CD4-positive, alpha-beta T cell treated with Interleukin-12 subunit alpha and Interleukin-12 subunit beta, for 1 hour (primary cell): ENCODE results near the gene DTX3.
"Not testable (repeated sequence)": the region's sequence is repeated elsewhere in the genome, so short reads cannot be mapped to it uniquely, and the experiment has no call there.

Experiments used
- DNase-seq: peaks from one replicate; pipeline ENCODE4 v3.0.0-alpha.2; 2020

DTX3 gene

GRCh38 chr12:57604454-57604991, at the start of gene DTX3:
TSS of gene DTX3 (plus strand) at chr12:57604824. CDS start at chr12:57606518, 1,694 bp downstream.
- peak; percentile 42 for DNase-seq

- DNase-seq, result no peak
Measured at GRCh38 chr12:57554897-57555296, 49.7 kb upstream of the DTX3 start.

- DNase-seq, result no peak
Measured at GRCh38 chr12:57558864-57559263, 45.8 kb upstream of the DTX3 start.

GRCh38 chr12:57560516-57560915, 44.1 kb upstream of the DTX3 start:
- DNase-seq, result no peak

GRCh38 chr12:57561117-57561516, 43.5 kb upstream of the DTX3 start:
- not testable (repeated sequence) for DNase-seq

GRCh38 chr12:57563358-57563757, 41.3 kb upstream of the DTX3 start:
- no peak for DNase-seq

- no peak for DNase-seq
Measured at GRCh38 chr12:57564178-57564740, 40.4 kb upstream of the DTX3 start.

GRCh38 chr12:57568838-57569237, 35.8 kb upstream of the DTX3 start:
- DNase-seq, result no peak

GRCh38 chr12:57569858-57570257, 34.8 kb upstream of the DTX3 start:
- no peak for DNase-seq

- not testable (repeated sequence) for DNase-seq
Measured at GRCh38 chr12:57570438-57570837, 34.2 kb upstream of the DTX3 start.

- no peak for DNase-seq
Measured at GRCh38 chr12:57571926-57572762, 32.5 kb upstream of the DTX3 start.

- DNase-seq, result no peak
Measured at GRCh38 chr12:57574795-57575194, 29.8 kb upstream of the DTX3 start.

GRCh38 chr12:57575771-57576612, 28.6 kb upstream of the DTX3 start:
- no peak for DNase-seq

GRCh38 chr12:57576613-57577160, 27.9 kb upstream of the DTX3 start:
- no peak for DNase-seq

- no peak for DNase-seq
Measured at GRCh38 chr12:57577981-57578758, 26.5 kb upstream of the DTX3 start.

GRCh38 chr12:57579011-57579410, 25.6 kb upstream of the DTX3 start:
- no peak for DNase-seq

- no peak for DNase-seq
Measured at GRCh38 chr12:57579677-57580465, 24.8 kb upstream of the DTX3 start.

- no peak for DNase-seq
Measured at GRCh38 chr12:57580466-57580795, 24.2 kb upstream of the DTX3 start.

GRCh38 chr12:57581802-57582201, 22.8 kb upstream of the DTX3 start:
- DNase-seq, result no peak

GRCh38 chr12:57582440-57582839, 22.2 kb upstream of the DTX3 start:
- DNase-seq, result no peak
